GM12874 (cell line): ENCODE data around the gene SERPINB10.

ENCODE experiments used
- CTCF ChIP-seq: IDR thresholded peaks from 2 replicates; pipeline ENCODE4 v1.5.1; 2011; ENCODE audit warnings: low read depth, mild to moderate bottlenecking, control low read depth, low read length, moderate library complexity; ENCODE audit not compliant: insufficient read depth

SERPINB10 gene

GRCh38 chr18:63951302-63951705 lies 43.5 kb downstream of the SERPINB10 start:
- peak; percentile 29; the same call in 1 of the 2 replicates for TF ChIP-seq CTCF

- TF ChIP-seq CTCF = no peak
Observed at GRCh38 chr18:63953811-63954210, 46.1 kb downstream of the SERPINB10 start.

GRCh38 chr18:63956755-63957154 lies 49.0 kb downstream of the SERPINB10 start:
- TF ChIP-seq CTCF = no peak

GRCh38 chr18:63960891-63961290 lies 53.1 kb downstream of the SERPINB10 start:
- TF ChIP-seq CTCF = no peak

- no peak for TF ChIP-seq CTCF
Observed at GRCh38 chr18:63961435-63961980, 53.8 kb downstream of the SERPINB10 start.

GRCh38 chr18:63962137-63962536 lies 54.4 kb downstream of the SERPINB10 start:
- TF ChIP-seq CTCF = no peak

GRCh38 chr18:63963615-63964256 lies 56.0 kb downstream of the SERPINB10 start:
- TF ChIP-seq CTCF = peak; percentile 87
